Stimulated activated CD4-positive, alpha-beta T cell treated with anti-CD3 and anti-CD28 coated beads, Interleukin-2, amount 100 ng/mL, for 4 hours (primary cell): ENCODE measurements around the gene NDRG2.
"Not testable (repeated sequence)": the region's sequence is repeated elsewhere in the genome, so short reads cannot be mapped to it uniquely, and the experiment has no call there.

Source experiments
- DNase-seq: peaks from one replicate; pipeline ENCODE4 v3.0.0-alpha.2; 2020; ENCODE audit warnings: low read depth

Gene NDRG2

GRCh38 chr14:21003788-21004346, 21.0 kb downstream of the NDRG2 start:
- DNase-seq, result no peak

GRCh38 chr14:21001218-21001617, 23.6 kb downstream of the NDRG2 start:
- DNase-seq, result no peak

- DNase-seq, result no peak
These were observed 25.3 kb downstream of the NDRG2 start for GRCh38 chr14:20999591-20999990.

- no peak for DNase-seq
These were observed 26.0 kb downstream of the NDRG2 start, which contains the start of gene SLC39A2 for GRCh38 chr14:20998674-20999366. SLC39A2 (plus strand) TSS chr14:20999293; CDS start chr14:20999447, 154 bp downstream.

- DNase-seq, result no peak
These were observed 26.7 kb downstream of the NDRG2 start for GRCh38 chr14:20998139-20998538.

- no peak for DNase-seq
These were observed 27.3 kb downstream of the NDRG2 start for GRCh38 chr14:20997564-20997963.

GRCh38 chr14:20997115-20997514, 27.7 kb downstream of the NDRG2 start:
- DNase-seq, result no peak

- DNase-seq, result no peak
These were observed 28.3 kb downstream of the NDRG2 start for GRCh38 chr14:20996521-20996920.

GRCh38 chr14:20989787-20990600, 34.9 kb downstream of the NDRG2 start, which contains the start of gene METTL17:
METTL17 (plus strand) TSS chr14:20989980; CDS start chr14:20990003, 23 bp downstream.
- DNase-seq, result peak; percentile 74

GRCh38 chr14:20989471-20989786, 35.4 kb downstream of the NDRG2 start:
- DNase-seq, result no peak

- DNase-seq, result no peak
These were observed 36.0 kb downstream of the NDRG2 start for GRCh38 chr14:20988717-20989470.

- DNase-seq, result no peak
These were observed 38.0 kb downstream of the NDRG2 start for GRCh38 chr14:20986811-20987210.

GRCh38 chr14:20985650-20986049, 39.2 kb downstream of the NDRG2 start:
- DNase-seq, result not testable (repeated sequence)

- no peak for DNase-seq
These were observed 42.1 kb downstream of the NDRG2 start for GRCh38 chr14:20982646-20983369.

GRCh38 chr14:20980906-20981305, 44.0 kb downstream of the NDRG2 start:
- DNase-seq, result no peak

- DNase-seq, result no peak
These were observed 46.2 kb downstream of the NDRG2 start for GRCh38 chr14:20978687-20979086.

- no peak for DNase-seq
These were observed 48.6 kb downstream of the NDRG2 start for GRCh38 chr14:20976291-20976690.

GRCh38 chr14:20973501-20973900, 51.4 kb downstream of the NDRG2 start:
- DNase-seq, result no peak

- DNase-seq, result no peak
These were observed 53.2 kb downstream of the NDRG2 start for GRCh38 chr14:20971705-20972021.

GRCh38 chr14:20970983-20971704, 53.7 kb downstream of the NDRG2 start:
- peak; percentile 56 for DNase-seq

- DNase-seq, result no peak
These were observed 54.2 kb downstream of the NDRG2 start for GRCh38 chr14:20970647-20970982.
